Prostate gland (tissue), 2 donors: ENCODE data around the gene NECTIN1.

ENCODE experiments used
- CTCF ChIP-seq, 4 experiments: fragments of 200-600 bp in 2 of 4; fragments of 450-650 bp in 2 of 4; sonication (generic) in 2 of 4; IDR thresholded peaks; 1 replicate in 3 of 4; 2 replicates in 1 of 4; pipeline ENCODE4 v1.5.1; 2016 to 2019; ENCODE audit warnings: antibody characterized with exemption in 4 of 4, mild to moderate bottlenecking in 2 of 4, moderate library complexity in 2 of 4
- POLR2A ChIP-seq: fragments of 450-650 bp; IDR thresholded peaks from one replicate; pipeline ENCODE4 v1.6.1; 2016; ENCODE audit warnings: antibody characterized with exemption, mild to moderate bottlenecking
- POLR2AphosphoS5 ChIP-seq: sonication (generic); formaldehyde crosslinking; IDR thresholded peaks from one replicate; pipeline ENCODE4 v1.6.1; 2017; ENCODE audit warnings: antibody characterized with exemption

- TF ChIP-seq CTCF (IDR thresholded peaks at IDR 0.05): no peak
- no peak for TF ChIP-seq POLR2AphosphoS5
- TF ChIP-seq POLR2A: no peak
These were observed 14.0 kb upstream of the NECTIN1 start for GRCh38 chr11:119743006-119743405.
